Upper lobe of left lung (tissue), 6 donors: ENCODE data around the gene KAT6B. TPM values are rescaled to one million over a fixed set of nuclear protein-coding genes. Genes with fewer than 3 reads are reported as not detected.
A peak's percentile ranks its signal among the peaks of the same experiment; 100 is the strongest.

Source experiments
- ATAC-seq, 2 donors: fragments of 200-7000 bp; cut with Tn5 transposase; one replicate each; pipeline ENCODE4 v1.9.1; 2022; ENCODE audit warnings: mild to moderate bottlenecking in 2 of 2, moderate library complexity in 2 of 2; ENCODE audit not compliant: low FRiP score in 2 of 2
- DNase-seq, 2 donors: peaks; one replicate each; pipeline ENCODE4 v3.0.0-alpha.2; 2019 to 2020
- H3K27ac ChIP-seq, 4 donors: fragments of 200-600 bp; sonication (generic); one replicate each; pipeline ENCODE4 v1.5.1; 2016 to 2019
- H3K27me3 ChIP-seq, 4 donors: fragments of 200-600 bp; sonication (generic); one replicate each; pipeline ENCODE4 v1.5.1; 2017 to 2019
- H3K36me3 ChIP-seq, 4 donors: fragments of 200-600 bp; sonication (generic); one replicate each; pipeline ENCODE4 v1.5.1; 2016 to 2019
- H3K4me1 ChIP-seq, 4 donors: fragments of 200-600 bp; sonication (generic); one replicate each; pipeline ENCODE4 v1.5.1; 2018 to 2019
- H3K4me3 ChIP-seq, 4 donors: fragments of 200-600 bp; sonication (generic); one replicate each; pipeline ENCODE4 v1.5.1; 2017 to 2019; ENCODE audit warnings: mild to moderate bottlenecking in 2 of 4, moderate library complexity in 1 of 4
- H3K9me3 ChIP-seq, 4 donors: fragments of 200-600 bp; sonication (generic); one replicate each; pipeline ENCODE4 v1.5.1; 2018 to 2019
- CTCF ChIP-seq, 6 experiments: fragments of 450-650 bp in 4 of 6; fragments of 200-600 bp in 2 of 6; sonication (generic) in 2 of 6; IDR thresholded peaks; one replicate each; pipeline ENCODE4 v1.5.1; 2016 to 2019; ENCODE audit warnings: antibody characterized with exemption in 6 of 6
- EP300 ChIP-seq, 4 donors: sonication (generic); formaldehyde crosslinking; IDR thresholded peaks; one replicate each; pipeline ENCODE4 v1.5.1; 2017; ENCODE audit warnings: antibody characterized with exemption in 4 of 4, control low read depth in 2 of 4
- POLR2A ChIP-seq, 4 donors: fragments of 450-650 bp; IDR thresholded peaks; one replicate each; pipeline ENCODE4 v1.5.1; 2016 to 2017; ENCODE audit warnings: antibody characterized with exemption in 4 of 4, mild to moderate bottlenecking in 2 of 4
- POLR2AphosphoS5 ChIP-seq, 2 donors: sonication (generic); formaldehyde crosslinking; IDR thresholded peaks; one replicate each; pipeline ENCODE4 v1.5.1; 2017; ENCODE audit warnings: antibody characterized with exemption in 2 of 2
- WGBS, 2 donors: methylation state at CpG; one replicate each; pipeline ENCODE4 v1.1.5; 2017 to 2018; 5-methylcytosine and 5-hydroxymethylcytosine counted together
- total RNA-seq, 6 donors: library from RNA; depleted of rRNA in 4 of 6; stranded (reverse); fragments of >200 nt in 4 of 6; gene quantifications; one replicate each; pipeline versions ENCODE4 v1.1.0 to v1.2.1, GENCODE V29; 2016 to 2021
- donor health status: DM: no; HTN: no; CAD: no; lungs with moderate emphysema.
- donor health status: DM: no; HTN: yes; CAD: no; lungs with severe emphysema.

Gene KAT6B
- total RNA-seq, 6 donors from 2014 or later, result 35.2 to 78.4 (median 38.0) TPM

- 59 to 72% methylated on average over 1 of the region's 1 CpG for WGBS, 2 donors
- TF ChIP-seq POLR2A (IDR thresholded peaks at IDR 0.05) (no peak), EP300 (IDR thresholded peaks at IDR 0.05) (no peak), POLR2AphosphoS5 (IDR thresholded peaks at IDR 0.05) (no peak), CTCF (IDR thresholded peaks at IDR 0.05) (no peak)
- Histone ChIP-seq H3K4me1 (peaks cover 11 to 26% (median 23%) of the 10 kb centered on the region in 4 donors), H3K9me3 (no peaks in the 10 kb centered on the region), H3K36me3 (no peaks in the 10 kb centered on the region), H3K27ac (no peak overlapping the region), H3K27me3 (no peaks in the 10 kb centered on the region), H3K4me3 (no peak overlapping the region)
- peak in 1 of 2 donors; percentile 16 for ATAC-seq
- DNase-seq, result no peak
These were observed 111.0 kb downstream of the KAT6B start for GRCh38 chr10:74937266-74937856.

DNA sequence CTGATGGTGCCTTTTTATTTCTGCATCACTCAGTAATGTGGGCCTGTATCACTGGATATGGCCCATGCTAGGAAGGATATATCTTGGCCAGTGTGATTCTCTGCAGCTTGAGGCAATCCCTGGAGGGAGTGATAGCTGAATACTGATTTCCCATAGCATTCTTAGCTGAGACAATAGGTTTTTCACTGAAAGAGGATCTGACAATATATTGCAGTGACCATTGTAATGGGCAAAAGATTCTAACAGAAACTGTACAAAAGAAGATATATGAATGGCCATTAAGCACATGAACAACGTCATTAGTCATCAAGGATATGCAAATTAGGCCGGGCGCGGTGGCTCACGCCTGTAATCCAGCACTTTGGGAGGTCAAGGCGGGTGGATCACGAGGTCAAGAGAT is 117.8 kb downstream of the KAT6B start:
- TF ChIP-seq POLR2A (IDR thresholded peaks at IDR 0.05) (no peak), CTCF (IDR thresholded peaks at IDR 0.05) (no peak), POLR2AphosphoS5 (IDR thresholded peaks at IDR 0.05) (no peak), EP300 (IDR thresholded peaks at IDR 0.05) (no peak)
- H3K4me3 ChIP-seq, result no peak overlapping the region
- H3K27ac ChIP-seq, result no peak overlapping the region
- H3K27me3 ChIP-seq, result no peaks in the 10 kb centered on the region
- 95 to 98% methylated on average over 7 of the region's 7 CpGs for WGBS, 2 donors
- ATAC-seq (no peak), DNase-seq (no peak)
- peaks cover 9 to 20% (median 19%) of the 10 kb centered on the region in 4 donors for H3K4me1 ChIP-seq
- H3K36me3 ChIP-seq, result no peaks in the 10 kb centered on the region
- H3K9me3 ChIP-seq, result no peaks in the 10 kb centered on the region

GRCh38 chr10:74947781-74948401 is 121.5 kb downstream of the KAT6B start:
- peak in 1 of 2 donors; percentile 51 for ATAC-seq
- Histone ChIP-seq H3K4me1 (peaks cover 18 to 32% (median 24%) of the 10 kb centered on the region in 4 donors), H3K27ac (no peak overlapping the region)

DNA sequence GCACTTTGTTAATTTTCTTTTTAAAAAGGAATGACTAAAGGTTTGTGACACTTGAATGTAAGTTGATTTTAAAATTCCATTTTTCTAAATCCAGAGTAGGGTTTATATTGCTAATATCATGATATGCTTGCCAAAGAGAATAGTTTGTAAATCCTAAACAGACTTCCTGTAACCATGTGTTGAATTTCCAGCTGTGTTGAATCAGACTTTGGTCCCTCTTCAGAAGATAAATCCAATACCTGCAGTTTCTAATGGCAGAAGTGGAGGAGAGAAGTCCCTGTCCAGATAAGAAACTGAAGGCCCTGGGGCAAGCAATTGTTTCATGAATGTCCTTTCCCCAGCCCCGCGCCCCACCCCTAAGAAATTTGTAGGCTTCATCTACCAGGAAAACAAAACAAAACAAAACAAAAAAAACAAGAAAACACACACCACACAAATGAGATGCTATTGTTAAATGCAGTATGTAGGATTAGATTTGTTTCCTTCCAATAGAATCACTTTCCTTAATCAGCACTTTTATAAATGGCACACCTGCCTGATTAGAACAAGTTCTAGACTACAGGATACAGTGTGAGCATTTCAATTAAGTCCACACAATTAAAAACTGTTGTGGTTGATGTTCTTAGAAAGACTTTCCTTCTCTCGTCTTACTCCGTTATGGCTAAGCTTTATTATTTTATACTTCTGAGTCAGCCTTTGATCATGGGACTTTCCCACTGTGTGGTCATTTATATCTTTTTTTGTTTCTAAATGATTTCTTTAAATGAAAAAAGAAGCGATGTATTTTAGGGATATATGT is 122.8 kb downstream of the KAT6B start:
- Histone ChIP-seq H3K36me3 (no peaks in the 10 kb centered on the region), H3K4me1 (peaks cover 18 to 32% (median 24%) of the 10 kb centered on the region in 4 donors), H3K9me3 (no peaks in the 10 kb centered on the region), H3K4me3 (no peak overlapping the region), H3K27ac (no peak overlapping the region), H3K27me3 (no peaks in the 10 kb centered on the region)
- TF ChIP-seq CTCF (IDR thresholded peaks at IDR 0.05) (no peak), EP300 (IDR thresholded peaks at IDR 0.05) (no peak), POLR2A (IDR thresholded peaks at IDR 0.05) (no peak), POLR2AphosphoS5 (IDR thresholded peaks at IDR 0.05) (no peak)
- ATAC-seq (no peak), DNase-seq (no peak)
- WGBS, 2 donors, result 64 to 85% methylated on average over 5 of the region's 5 CpGs

More at GRCh38 chr10:74947781-74948401, 121.5 kb downstream of the KAT6B start:
- Histone ChIP-seq H3K27me3 (no peaks in the 10 kb centered on the region), H3K36me3 (no peaks in the 10 kb centered on the region), H3K9me3 (no peaks in the 10 kb centered on the region), H3K4me3 (no peak overlapping the region)
- no peak for TF ChIP-seq EP300 (IDR thresholded peaks at IDR 0.05)
- TF ChIP-seq POLR2AphosphoS5 (IDR thresholded peaks at IDR 0.05), result no peak
- TF ChIP-seq POLR2A (IDR thresholded peaks at IDR 0.05), result no peak
- no peak for TF ChIP-seq CTCF (IDR thresholded peaks at IDR 0.05)
- WGBS, 2 donors, result 74 to 81% methylated on average over 1 of the region's 1 CpG
- no peak for DNase-seq
